Activated effector memory CD4-positive, alpha-beta T cell treated with Interleukin-2 at 50 U/mL for 16 hours (primary cell): ENCODE data around the gene PAOX.

Source experiments
- DNase-seq: peaks from one replicate; pipeline ENCODE4 v3.0.0-alpha.2; 2020

Gene PAOX

DNA sequence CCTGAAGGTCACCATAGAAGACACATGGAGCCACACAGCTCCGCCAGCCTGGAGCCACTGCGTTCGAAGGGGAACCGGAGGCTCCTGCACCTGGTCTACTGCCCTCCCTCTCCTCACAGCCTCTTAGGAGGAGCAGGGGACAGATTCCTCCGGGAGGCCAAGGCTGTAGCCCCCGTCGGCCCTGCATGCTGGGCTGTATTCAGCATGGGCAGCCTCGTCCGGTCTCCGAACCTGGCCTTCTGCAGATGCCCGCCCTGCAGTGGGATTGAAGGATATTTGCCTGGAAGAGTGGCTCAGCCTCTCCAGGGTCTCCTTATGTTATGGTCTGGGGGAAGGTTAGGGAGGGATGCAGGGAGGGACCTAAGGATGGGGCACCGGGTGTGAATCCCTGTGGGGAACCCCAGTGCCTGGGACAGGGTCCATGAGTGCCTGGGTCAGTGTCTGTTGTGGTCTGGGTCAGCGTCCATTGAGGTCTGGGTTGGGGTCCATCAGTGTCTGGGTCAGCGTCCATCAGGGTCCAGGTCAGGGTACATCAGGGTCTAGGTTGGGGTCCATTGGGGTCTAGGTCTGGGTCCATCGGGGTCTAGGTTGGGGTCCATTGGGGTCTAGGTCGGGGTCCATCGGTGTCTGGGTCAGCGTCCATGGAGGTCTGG, 61.7 kb downstream of the PAOX start:
- DNase-seq = no peak
